HG02884 (cell line): ENCODE data around the gene LRRC52.
"Not testable (repeated sequence)": the region's sequence is repeated elsewhere in the genome, so short reads cannot be mapped to it uniquely, and the experiment has no call there.

ENCODE experiments used
- ATAC-seq: cut with Tn5 transposase; IDR thresholded peaks from one replicate; pipeline ENCODE4 v1.9.1; 2021; ENCODE audit warnings: mild to moderate bottlenecking, moderate library complexity; ENCODE audit not compliant: unreplicated experiment

LRRC52 gene

GRCh38 chr1:165580931-165581871, 37.4 kb downstream of the LRRC52 start:
- no peak for ATAC-seq

- no peak for ATAC-seq
Observed at GRCh38 chr1:165581926-165582325, 38.1 kb downstream of the LRRC52 start.

GRCh38 chr1:165586398-165586797, 42.6 kb downstream of the LRRC52 start:
- ATAC-seq: no peak

- not testable (repeated sequence) for ATAC-seq
Observed at GRCh38 chr1:165591391-165591790, 47.6 kb downstream of the LRRC52 start.

GRCh38 chr1:165592945-165593823, 49.4 kb downstream of the LRRC52 start:
- no peak for ATAC-seq

GRCh38 chr1:165595246-165595938, 51.6 kb downstream of the LRRC52 start:
- ATAC-seq: no peak

GRCh38 chr1:165597883-165598675, 54.3 kb downstream of the LRRC52 start:
- ATAC-seq: peak; percentile 95

GRCh38 chr1:165598676-165599059, 54.9 kb downstream of the LRRC52 start:
- no peak for ATAC-seq

- no peak for ATAC-seq
Observed at GRCh38 chr1:165600793-165601192, 57.0 kb downstream of the LRRC52 start.

GRCh38 chr1:165603810-165604209, 60.0 kb downstream of the LRRC52 start:
- ATAC-seq: no peak

GRCh38 chr1:165605246-165605645, 61.4 kb downstream of the LRRC52 start:
- no peak for ATAC-seq

- ATAC-seq: not testable (repeated sequence)
Observed at GRCh38 chr1:165606676-165607075, 62.9 kb downstream of the LRRC52 start.

- ATAC-seq: no peak
Observed at GRCh38 chr1:165610866-165611265, 67.1 kb downstream of the LRRC52 start.

- ATAC-seq: no peak
Observed at GRCh38 chr1:165612062-165612461, 68.3 kb downstream of the LRRC52 start.
